Activated CD4-positive, CD25-positive, alpha-beta regulatory T cell treated with anti-CD3 and anti-CD28 coated beads, Interleukin-2, amount 50 U/mL, for 16 hours (primary cell): ENCODE measurements around the gene RABGGTB.
"Not testable (repeated sequence)": the region's sequence is repeated elsewhere in the genome, so short reads cannot be mapped to it uniquely, and the experiment has no call there.

ENCODE experiments used
- DNase-seq: peaks from one replicate; pipeline ENCODE4 v3.0.0-alpha.2; 2020; ENCODE audit warnings: low read depth, low spot score

Gene RABGGTB

GRCh38 chr1:75795703-75796193 lies 9.7 kb downstream of the RABGGTB start:
- no peak for DNase-seq

GRCh38 chr1:75796376-75797272 lies 10.6 kb downstream of the RABGGTB start, which contains the start of gene MSH4:
Gene MSH4, plus strand, starts transcription at chr1:75796882. Its CDS starts 104 bp downstream, at chr1:75796986.
- DNase-seq = no peak

- no peak for DNase-seq
Observed at GRCh38 chr1:75797273-75797588, 11.2 kb downstream of the RABGGTB start.

- DNase-seq = no peak
Observed at GRCh38 chr1:75797606-75798216, 11.7 kb downstream of the RABGGTB start.

- not testable (repeated sequence) for DNase-seq
Observed at GRCh38 chr1:75801480-75801879, 15.4 kb downstream of the RABGGTB start.

- no peak for DNase-seq
Observed at GRCh38 chr1:75808921-75809320, 22.9 kb downstream of the RABGGTB start.

GRCh38 chr1:75810113-75810512 lies 24.1 kb downstream of the RABGGTB start:
- DNase-seq = not testable (repeated sequence)

- no peak for DNase-seq
Observed at GRCh38 chr1:75811211-75811981, 25.3 kb downstream of the RABGGTB start.

- no peak for DNase-seq
Observed at GRCh38 chr1:75812065-75812464, 26.0 kb downstream of the RABGGTB start.

GRCh38 chr1:75823596-75823995 lies 37.5 kb downstream of the RABGGTB start:
- not testable (repeated sequence) for DNase-seq

- no peak for DNase-seq
Observed at GRCh38 chr1:75836528-75837100, 50.6 kb downstream of the RABGGTB start.

GRCh38 chr1:75838079-75838478 lies 52.0 kb downstream of the RABGGTB start:
- DNase-seq = no peak

GRCh38 chr1:75841421-75841820 lies 55.4 kb downstream of the RABGGTB start:
- no peak for DNase-seq
